Liver (tissue), 9 donors: ENCODE measurements around the gene MAGI1. TPM values are rescaled to one million over a fixed set of nuclear protein-coding genes. Genes with fewer than 3 reads are reported as not detected.

ENCODE experiments used
- DNase-seq: peaks from one replicate; pipeline ENCODE4 v3.0.0-alpha.2; 2017; ENCODE audit warnings: low spot score
- H3K27ac ChIP-seq, 2 donors: one replicate each; pipeline ENCODE4 v1.7.0; 2013; ENCODE audit warnings: inconsistent platforms in 2 of 2, low read length in 2 of 2, control low read depth in 1 of 2, low read depth in 1 of 2, mild to moderate bottlenecking in 1 of 2
- H3K27me3 ChIP-seq, 4 donors: one replicate each; pipeline versions ENCODE4 v1.6.1 to v1.7.0; 2013; ENCODE audit warnings: low read length in 3 of 4, inconsistent platforms in 1 of 4, mild to moderate bottlenecking in 1 of 4, moderate library complexity in 1 of 4; ENCODE audit not compliant: control insufficient read depth in 4 of 4, insufficient read depth in 4 of 4
- H3K36me3 ChIP-seq, 4 donors: one replicate each; pipeline versions ENCODE4 v1.6.1 to v1.7.0; 2013; ENCODE audit warnings: low read length in 3 of 4, mild to moderate bottlenecking in 3 of 4, low read depth in 1 of 4, moderate library complexity in 1 of 4; ENCODE audit not compliant: control insufficient read depth in 4 of 4, insufficient read depth in 3 of 4
- H3K4me1 ChIP-seq, 4 donors: one replicate each; pipeline versions ENCODE4 v1.6.1 to v1.7.0; 2013; ENCODE audit warnings: low read length in 3 of 4, mild to moderate bottlenecking in 3 of 4, moderate library complexity in 1 of 4; ENCODE audit not compliant: control insufficient read depth in 4 of 4, insufficient read depth in 4 of 4
- H3K4me3 ChIP-seq, 3 donors: one replicate each; pipeline versions ENCODE4 v1.6.1 to v1.7.0; 2013; ENCODE audit warnings: low read length in 3 of 3, control low read depth in 1 of 3, low read depth in 1 of 3, mild to moderate bottlenecking in 1 of 3
- H3K9ac ChIP-seq, 2 donors: one replicate each; pipeline ENCODE4 v1.7.0; 2013; ENCODE audit warnings: low read length in 2 of 2, mild to moderate bottlenecking in 2 of 2, moderate library complexity in 2 of 2, control low read depth in 1 of 2, low read depth in 1 of 2
- H3K9me3 ChIP-seq, 4 donors: one replicate each; pipeline versions ENCODE4 v1.6.1 to v1.7.0; 2013; ENCODE audit warnings: low read length in 3 of 4; ENCODE audit not compliant: control insufficient read depth in 4 of 4
- EGR1 ChIP-seq, 2 donors: IDR thresholded peaks; 2 replicates each; pipeline ENCODE4 v1.6.1; 2016 to 2018; ENCODE audit warnings: antibody characterized with exemption in 2 of 2, low read depth in 2 of 2
- FOXA1 ChIP-seq: IDR thresholded peaks from 2 replicates; pipeline ENCODE4 v1.6.1; 2016; ENCODE audit warnings: antibody characterized with exemption
- FOXA2 ChIP-seq: IDR thresholded peaks from 2 replicates; pipeline ENCODE4 v1.6.1; 2016; ENCODE audit warnings: antibody characterized with exemption
- GABPA ChIP-seq, 2 donors: IDR thresholded peaks in 1 of 2; conservative IDR thresholded peaks in 1 of 2; 2 replicates each; pipeline ENCODE4 v1.6.1; 2016; ENCODE audit warnings: antibody characterized with exemption in 2 of 2, mild to moderate bottlenecking in 1 of 2, moderate library complexity in 1 of 2
- HNF4A ChIP-seq, 2 donors: conservative IDR thresholded peaks; 2 replicates each; pipeline ENCODE4 v1.6.1; 2016; ENCODE audit warnings: antibody characterized with exemption in 2 of 2, mild to moderate bottlenecking in 2 of 2
- HNF4G ChIP-seq: IDR thresholded peaks from 2 replicates; pipeline ENCODE4 v1.6.1; 2016; ENCODE audit warnings: antibody characterized with exemption
- JUND ChIP-seq, 2 donors: IDR thresholded peaks; 2 replicates each; pipeline ENCODE4 v1.6.1; 2016; ENCODE audit warnings: antibody characterized with exemption in 2 of 2
- NR2F2 ChIP-seq: IDR thresholded peaks from 2 replicates; pipeline ENCODE4 v1.6.1; 2016; ENCODE audit warnings: antibody characterized with exemption
- RAD21 ChIP-seq, 2 donors: IDR thresholded peaks; 2 replicates each; pipeline ENCODE4 v1.6.1; 2016; ENCODE audit warnings: antibody characterized with exemption in 2 of 2, mild to moderate bottlenecking in 2 of 2
- RXRA ChIP-seq, 2 donors: IDR thresholded peaks; 2 replicates each; pipeline ENCODE4 v1.6.1; 2017 to 2018; ENCODE audit warnings: antibody characterized with exemption in 2 of 2, mild to moderate bottlenecking in 1 of 2
- SP1 ChIP-seq: IDR thresholded peaks from 2 replicates; pipeline ENCODE4 v1.6.1; 2018; ENCODE audit warnings: antibody characterized with exemption, mild to moderate bottlenecking
- TAF1 ChIP-seq: conservative IDR thresholded peaks from 2 replicates; pipeline ENCODE4 v1.6.1; 2016; ENCODE audit warnings: antibody characterized with exemption, mild to moderate bottlenecking
- YY1 ChIP-seq: IDR thresholded peaks from 2 replicates; pipeline ENCODE4 v1.6.1; 2016; ENCODE audit warnings: antibody characterized with exemption, mild to moderate bottlenecking
- WGBS: extraction: QIAGEN DNeasy Blood & Tissue Kit; methylation state at CpG from one replicate; pipeline ENCODE4 v1.1.7; 2013; 5-methylcytosine and 5-hydroxymethylcytosine counted together
- polyA plus RNA-seq, 2 donors: library from polyadenylated mRNA; stranded (reverse) in 1 of 2; unstranded in 1 of 2; fragments of 200-250 nt in 1 of 2; fragments of >200 nt in 1 of 2; fragmentation: Nextera tagmentation in 1 of 2; extraction: Ambion mirVana in 1 of 2; gene quantifications; one replicate each; pipeline versions ENCODE4 v1.2.1 to v1.2.3, GENCODE V29; 2013 to 2015
- total RNA-seq, 2 donors: library from RNA; depleted of rRNA; stranded (reverse); fragments of >200 nt; gene quantifications; one replicate each; pipeline ENCODE4 v1.2.3, GENCODE V29; 2014
- TF ChIP-seq, protein P1 (sequence below): IDR thresholded peaks from 2 replicates; pipeline ENCODE4 v1.6.1; 2016; ENCODE audit warnings: antibody characterized with exemption
- TF ChIP-seq, protein P2 (sequence below): IDR thresholded peaks from 2 replicates; pipeline ENCODE4 v1.6.1; 2016; ENCODE audit warnings: antibody characterized with exemption, mild to moderate bottlenecking
- TF ChIP-seq, protein P3 (sequence below): IDR thresholded peaks from 2 replicates; pipeline ENCODE4 v1.6.1; 2016; ENCODE audit warnings: antibody characterized with exemption
- donor health status: healthy.
- donor health status: healthy.
- donor health status: healthy.
- donor health status: healthy.
- donor health status: healthy.

The MAGI1 gene
- total and polyA plus RNA-seq, 4 donors: 9.6 to 68.8 (median 14.0) TPM

DNA sequence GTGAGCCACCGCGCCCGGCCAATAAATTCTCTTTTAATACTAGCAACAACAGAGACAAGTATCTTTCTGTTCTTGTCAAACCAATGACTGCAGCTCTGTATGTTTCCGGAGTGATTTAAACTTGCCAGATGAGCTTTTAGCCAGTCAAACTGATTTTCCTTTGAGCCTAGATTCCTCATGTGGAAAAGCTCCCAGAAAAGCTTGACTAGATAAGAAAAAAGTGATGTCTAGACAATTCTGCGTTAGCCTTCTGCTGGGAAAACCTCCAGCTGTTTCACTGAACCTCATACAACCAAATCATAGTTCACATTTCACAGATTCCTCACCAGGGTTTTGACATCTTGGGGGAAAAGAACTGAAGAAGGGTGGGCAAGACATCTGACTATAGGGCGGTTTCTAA lies 78.6 kb downstream of the MAGI1 start:
- Histone ChIP-seq H3K4me1 (peaks cover 5 to 24% (median 16%) of the 10 kb centered on the region in 4 donors), H3K4me3 (no peak overlapping the region), H3K9me3 (no peaks in the 10 kb centered on the region), H3K36me3 (no peaks in the 10 kb centered on the region), H3K9ac (no peak overlapping the region), H3K27me3 (no peaks in the 10 kb centered on the region), H3K27ac (no peak overlapping the region)
- no peak for DNase-seq
- TF ChIP-seq, protein P1, sequence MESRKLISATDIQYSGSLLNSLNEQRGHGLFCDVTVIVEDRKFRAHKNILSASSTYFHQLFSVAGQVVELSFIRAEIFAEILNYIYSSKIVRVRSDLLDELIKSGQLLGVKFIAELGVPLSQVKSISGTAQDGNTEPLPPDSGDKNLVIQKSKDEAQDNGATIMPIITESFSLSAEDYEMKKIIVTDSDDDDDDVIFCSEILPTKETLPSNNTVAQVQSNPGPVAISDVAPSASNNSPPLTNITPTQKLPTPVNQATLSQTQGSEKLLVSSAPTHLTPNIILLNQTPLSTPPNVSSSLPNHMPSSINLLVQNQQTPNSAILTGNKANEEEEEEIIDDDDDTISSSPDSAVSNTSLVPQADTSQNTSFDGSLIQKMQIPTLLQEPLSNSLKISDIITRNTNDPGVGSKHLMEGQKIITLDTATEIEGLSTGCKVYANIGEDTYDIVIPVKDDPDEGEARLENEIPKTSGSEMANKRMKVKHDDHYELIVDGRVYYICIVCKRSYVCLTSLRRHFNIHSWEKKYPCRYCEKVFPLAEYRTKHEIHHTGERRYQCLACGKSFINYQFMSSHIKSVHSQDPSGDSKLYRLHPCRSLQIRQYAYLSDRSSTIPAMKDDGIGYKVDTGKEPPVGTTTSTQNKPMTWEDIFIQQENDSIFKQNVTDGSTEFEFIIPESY: no peak
- TF ChIP-seq SP1: no peak
- no peak for TF ChIP-seq FOXA2
- no peak for TF ChIP-seq NR2F2
- TF ChIP-seq YY1: no peak
- no peak for TF ChIP-seq EGR1 (IDR thresholded peaks at IDR 0.05; ENCODE audit: low read depth in 2 of 2)
- TF ChIP-seq FOXA1: no peak
- TF ChIP-seq, protein P2, sequence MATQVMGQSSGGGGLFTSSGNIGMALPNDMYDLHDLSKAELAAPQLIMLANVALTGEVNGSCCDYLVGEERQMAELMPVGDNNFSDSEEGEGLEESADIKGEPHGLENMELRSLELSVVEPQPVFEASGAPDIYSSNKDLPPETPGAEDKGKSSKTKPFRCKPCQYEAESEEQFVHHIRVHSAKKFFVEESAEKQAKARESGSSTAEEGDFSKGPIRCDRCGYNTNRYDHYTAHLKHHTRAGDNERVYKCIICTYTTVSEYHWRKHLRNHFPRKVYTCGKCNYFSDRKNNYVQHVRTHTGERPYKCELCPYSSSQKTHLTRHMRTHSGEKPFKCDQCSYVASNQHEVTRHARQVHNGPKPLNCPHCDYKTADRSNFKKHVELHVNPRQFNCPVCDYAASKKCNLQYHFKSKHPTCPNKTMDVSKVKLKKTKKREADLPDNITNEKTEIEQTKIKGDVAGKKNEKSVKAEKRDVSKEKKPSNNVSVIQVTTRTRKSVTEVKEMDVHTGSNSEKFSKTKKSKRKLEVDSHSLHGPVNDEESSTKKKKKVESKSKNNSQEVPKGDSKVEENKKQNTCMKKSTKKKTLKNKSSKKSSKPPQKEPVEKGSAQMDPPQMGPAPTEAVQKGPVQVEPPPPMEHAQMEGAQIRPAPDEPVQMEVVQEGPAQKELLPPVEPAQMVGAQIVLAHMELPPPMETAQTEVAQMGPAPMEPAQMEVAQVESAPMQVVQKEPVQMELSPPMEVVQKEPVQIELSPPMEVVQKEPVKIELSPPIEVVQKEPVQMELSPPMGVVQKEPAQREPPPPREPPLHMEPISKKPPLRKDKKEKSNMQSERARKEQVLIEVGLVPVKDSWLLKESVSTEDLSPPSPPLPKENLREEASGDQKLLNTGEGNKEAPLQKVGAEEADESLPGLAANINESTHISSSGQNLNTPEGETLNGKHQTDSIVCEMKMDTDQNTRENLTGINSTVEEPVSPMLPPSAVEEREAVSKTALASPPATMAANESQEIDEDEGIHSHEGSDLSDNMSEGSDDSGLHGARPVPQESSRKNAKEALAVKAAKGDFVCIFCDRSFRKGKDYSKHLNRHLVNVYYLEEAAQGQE: no peak
- TF ChIP-seq RXRA (IDR thresholded peaks at IDR 0.05): no peak
- no peak for TF ChIP-seq JUND (IDR thresholded peaks at IDR 0.05)
- TF ChIP-seq, protein P3, sequence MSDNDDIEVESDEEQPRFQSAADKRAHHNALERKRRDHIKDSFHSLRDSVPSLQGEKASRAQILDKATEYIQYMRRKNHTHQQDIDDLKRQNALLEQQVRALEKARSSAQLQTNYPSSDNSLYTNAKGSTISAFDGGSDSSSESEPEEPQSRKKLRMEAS: no peak
- no peak for TF ChIP-seq HNF4A (conservative IDR thresholded peaks at IDR 0.05)
- no peak for TF ChIP-seq HNF4G
- no peak for TF ChIP-seq GABPA (IDR thresholded peaks at IDR 0.05 in 1 of 2, conservative IDR thresholded peaks at IDR 0.05 in 1 of 2)
- no peak for TF ChIP-seq TAF1
- WGBS: 68% methylated on average over 6 of the region's 6 CpGs

DNA sequence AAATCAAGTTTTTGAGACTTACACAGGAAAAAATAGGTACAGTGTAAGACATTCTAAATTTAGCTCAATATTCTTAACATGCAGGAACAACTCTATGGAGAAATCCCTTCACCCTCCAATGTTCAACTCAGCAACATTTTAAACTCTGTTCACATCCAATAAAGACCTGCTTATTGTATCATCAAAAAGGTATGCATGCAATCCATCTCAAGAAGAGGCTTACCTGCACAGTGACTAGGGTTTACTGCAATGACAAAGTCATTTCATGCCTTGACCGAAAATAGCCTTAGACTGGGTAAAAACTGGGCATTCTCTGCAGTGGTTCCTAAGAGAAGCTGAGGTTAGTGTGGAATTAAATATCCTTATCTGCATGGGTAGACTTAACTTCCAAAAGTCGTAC lies 80.5 kb downstream of the MAGI1 start:
- Histone ChIP-seq H3K4me3 (no peak overlapping the region), H3K4me1 (peaks cover 7 to 41% (median 26%) of the 10 kb centered on the region in 4 donors), H3K36me3 (no peaks in the 10 kb centered on the region), H3K9me3 (no peaks in the 10 kb centered on the region), H3K27me3 (no peaks in the 10 kb centered on the region), H3K9ac (no peak overlapping the region), H3K27ac (no peak overlapping the region)
- WGBS: 98% methylated on average over 2 of the region's 2 CpGs
- DNase-seq: no peak
- TF ChIP-seq EGR1 (IDR thresholded peaks at IDR 0.05; ENCODE audit: low read depth in 2 of 2) (no peak), RAD21 (IDR thresholded peaks at IDR 0.05) (no peak)
